ENCODE results near the gene DNAJC3.

- no peak for TF ChIP-seq CTCF (IDR thresholded peaks at IDR 0.05; ENCODE audit: poor library complexity)
- no peak for TF ChIP-seq EZH2phosphoT487 (IDR thresholded peaks at IDR 0.05; ENCODE audit: low read depth, severe bottlenecking, unreplicated experiment)
Observed at GRCh38 chr13:95671597-95671996, 5.3 kb upstream of the DNAJC3 start.
